ENCODE measurements around the gene DBF4B. TPM values are rescaled to one million over a fixed set of nuclear protein-coding genes. Genes with fewer than 3 reads are reported as not detected.
"Not testable (repeated sequence)": the region's sequence is repeated elsewhere in the genome, so short reads cannot be mapped to it uniquely, and the experiment has no call there.

The DBF4B gene
- total and polyA plus RNA-seq, 2 of the 13 experiments (the other 11 are each of a cell fraction or from before 2014, with no cell fraction given) = 11.7 to 13.2 TPM

- TF ChIP-seq BRF2 (CRISPR knock-in tag; IDR thresholded peaks at IDR 0.05) = no peak
- TF ChIP-seq POLR2A (IDR thresholded peaks at IDR 0.05; ENCODE audit: insufficient read depth in 1 of 2, low read depth in 2 of 2, low read length in 2 of 2) = no peak
- TF ChIP-seq GABPB1 (CRISPR knock-in tag; IDR thresholded peaks at IDR 0.05) = no peak
- TF ChIP-seq CREB3 (CRISPR knock-in tag; IDR thresholded peaks at IDR 0.05) = no peak
- TF ChIP-seq NR2F6 (IDR thresholded peaks at IDR 0.05) = no peak
- TF ChIP-seq NR2F6 (CRISPR knock-in tag; IDR thresholded peaks at IDR 0.05) = no peak
- TF ChIP-seq CEBPG (CRISPR knock-in tag; IDR thresholded peaks at IDR 0.05) = no peak
- no peak for TF ChIP-seq DR1 (CRISPR knock-in tag; IDR thresholded peaks at IDR 0.05)
- TF ChIP-seq KLF6 (CRISPR knock-in tag; IDR thresholded peaks at IDR 0.05) = no peak
These were observed 14.9 kb upstream of the DBF4B start (continued) for GRCh38 chr17:44693609-44694008.

- POLR2A ChIA-PET = interaction anchor here (2.7 kb wide), 1 partner anchor 11 kb away, joined by 10 read pairs; the partner anchor contains the start of gene CCDC43
These were observed 8.2 kb upstream of the DBF4B start for GRCh38 chr17:44700288-44700687.

More at GRCh38 chr17:44700288-44700687, 8.2 kb upstream of the DBF4B start:
- H3K79me2 ChIP-seq (ENCODE audit: insufficient read depth, low read length); H3K4me2 ChIP-seq (ENCODE audit: low read depth, low read length); ATAC-seq; H3K36me3 ChIP-seq (replicated peaks in 1 of 2; ENCODE audit: control insufficient read depth in 1 of 2, insufficient read depth in 2 of 2, low read length in 2 of 2); H3K27me3 ChIP-seq (ENCODE audit: control insufficient read depth in 1 of 2, insufficient read depth in 2 of 2, low read length in 2 of 2); H3K4me1 ChIP-seq (ENCODE audit: insufficient read depth, low read length); H3K27ac ChIP-seq (ENCODE audit: extremely low read length, insufficient read depth, low read length); H3K9ac ChIP-seq (ENCODE audit: insufficient read depth, low read depth, low read length); H3K9me3 ChIP-seq (ENCODE audit: low read length); H4K20me1 ChIP-seq (ENCODE audit: insufficient read depth, low read length); H2AFZ ChIP-seq (ENCODE audit: low read length); intact Hi-C loops (cut with micrococcal nuclease; ENCODE audit: unreplicated experiment); H3K4me3 ChIP-seq (replicated peaks in 1 of 3; ENCODE audit: insufficient read depth in 1 of 3, low read depth in 2 of 3, low read length in 3 of 3); DNase-seq (ENCODE audit: low spot score); FAIRE-seq; in situ Hi-C loops (cut with HindIII; ENCODE audit: extremely low pct_ligation_motif_present, low pct_unique_long_range_greater_than_20kb); BruUV-seq (replicated peaks); CTCF ChIA-PET (ENCODE audit: low intra/inter-chr PET ratio, low total read pairs): not testable (repeated sequence)
- 68% methylated on average over 10 of the region's 10 CpGs for WGBS (ENCODE audit: low lambda C conversion rate)

Data from HepG2 (cell line).